Measurements from ENCODE around the gene SEMA3A. TPM values are rescaled to one million over a fixed set of nuclear protein-coding genes. Genes with fewer than 3 reads are reported as not detected.

The SEMA3A gene
- total and polyA plus RNA-seq, 4 donors = 0.13 to 0.56 (median 0.20) TPM

- DNase-seq (ENCODE audit: low spot score) = no peak
- Histone ChIP-seq H3K27ac (ENCODE audit: low read depth in 1 of 2, low read length in 2 of 2) (no peak overlapping the region), H3K4me3 (ENCODE audit: low read depth in 1 of 3, low read length in 3 of 3) (no peak overlapping the region), H3K27me3 (ENCODE audit: control insufficient read depth in 4 of 4, insufficient read depth in 4 of 4, low read length in 3 of 4) (no peaks in the 10 kb centered on the region), H3K9me3 (ENCODE audit: control insufficient read depth in 4 of 4, low read length in 3 of 4) (no peaks in the 10 kb centered on the region), H3K9ac (ENCODE audit: low read depth in 1 of 2, low read length in 2 of 2) (no peak overlapping the region), H3K4me1 (ENCODE audit: control insufficient read depth in 4 of 4, insufficient read depth in 4 of 4, low read length in 3 of 4) (no peaks in the 10 kb centered on the region), H3K36me3 (ENCODE audit: control insufficient read depth in 4 of 4, insufficient read depth in 3 of 4, low read depth in 1 of 4, low read length in 3 of 4) (no peaks in the 10 kb centered on the region)
- TF ChIP-seq ZBTB33 (IDR thresholded peaks at IDR 0.05) (no peak), EGR1 (IDR thresholded peaks at IDR 0.05; ENCODE audit: low read depth in 2 of 2) (no peak), SP1 (IDR thresholded peaks at IDR 0.05) (no peak), HNF4G (IDR thresholded peaks at IDR 0.05) (no peak), FOXA1 (IDR thresholded peaks at IDR 0.05) (no peak), HNF4A (conservative IDR thresholded peaks at IDR 0.05) (no peak)
Measured at GRCh38 chr7:83964318-83964717, 230.3 kb downstream of the SEMA3A start.

- Histone ChIP-seq H3K4me3 (ENCODE audit: low read depth in 1 of 3, low read length in 3 of 3) (no peak overlapping the region), H3K4me1 (ENCODE audit: control insufficient read depth in 4 of 4, insufficient read depth in 4 of 4, low read length in 3 of 4) (no peaks in the 10 kb centered on the region), H3K9me3 (ENCODE audit: control insufficient read depth in 4 of 4, low read length in 3 of 4) (no peaks in the 10 kb centered on the region), H3K27ac (ENCODE audit: low read depth in 1 of 2, low read length in 2 of 2) (no peak overlapping the region), H3K9ac (ENCODE audit: low read depth in 1 of 2, low read length in 2 of 2) (no peak overlapping the region), H3K36me3 (ENCODE audit: control insufficient read depth in 4 of 4, insufficient read depth in 3 of 4, low read depth in 1 of 4, low read length in 3 of 4) (no peaks in the 10 kb centered on the region), H3K27me3 (ENCODE audit: control insufficient read depth in 4 of 4, insufficient read depth in 4 of 4, low read length in 3 of 4) (peaks cover 0 to 2% (median 0%) of the 10 kb centered on the region in 4 donors)
- 31% methylated on average over 3 of the region's 3 CpGs for WGBS
- no peak for TF ChIP-seq ATF3 (IDR thresholded peaks at IDR 0.05)
- no peak for TF ChIP-seq YY1 (IDR thresholded peaks at IDR 0.05)
- TF ChIP-seq FOXA2 (IDR thresholded peaks at IDR 0.05) = no peak
- TF ChIP-seq CTCF (IDR thresholded peaks at IDR 0.05; ENCODE audit: low read depth, low read length, missing input control) = no peak
- no peak for TF ChIP-seq RXRA (IDR thresholded peaks at IDR 0.05)
- no peak for TF ChIP-seq JUND (IDR thresholded peaks at IDR 0.05)
- TF ChIP-seq REST (IDR thresholded peaks at IDR 0.05) = no peak
- no peak for TF ChIP-seq ZBTB33 (IDR thresholded peaks at IDR 0.05)
- TF ChIP-seq SP1 (IDR thresholded peaks at IDR 0.05) = no peak
- TF ChIP-seq GABPA (IDR thresholded peaks at IDR 0.05 in 1 of 2, conservative IDR thresholded peaks at IDR 0.05 in 1 of 2) = no peak
- no peak for TF ChIP-seq RAD21 (IDR thresholded peaks at IDR 0.05)
- no peak for TF ChIP-seq TAF1 (conservative IDR thresholded peaks at IDR 0.05)
- TF ChIP-seq MAX (IDR thresholded peaks at IDR 0.05) = no peak
- no peak for TF ChIP-seq NR2F2 (IDR thresholded peaks at IDR 0.05)
- TF ChIP-seq HNF4A (conservative IDR thresholded peaks at IDR 0.05) = no peak
- TF ChIP-seq HNF4G (IDR thresholded peaks at IDR 0.05) = no peak
- TF ChIP-seq EGR1 (IDR thresholded peaks at IDR 0.05; ENCODE audit: low read depth in 2 of 2) = no peak
- TF ChIP-seq FOXA1 (IDR thresholded peaks at IDR 0.05) = no peak
- DNase-seq (ENCODE audit: low spot score) = no peak
Measured at GRCh38 chr7:83957333-83957732, 237.3 kb downstream of the SEMA3A start.

All from liver (tissue), 9 donors.